GM18907 (cell line): ENCODE measurements around the gene ARID3B.
A peak's percentile ranks its signal among the peaks of the same experiment; 100 is the strongest.
"Not testable (repeated sequence)": the region's sequence is repeated elsewhere in the genome, so short reads cannot be mapped to it uniquely, and the experiment has no call there.

Source experiments
- ATAC-seq: cut with Tn5 transposase; IDR thresholded peaks from one replicate; pipeline ENCODE4 v1.9.1; 2021; ENCODE audit warnings: mild to moderate bottlenecking, moderate library complexity; ENCODE audit not compliant: unreplicated experiment

The ARID3B gene

GRCh38 chr15:74564182-74564581 lies 23.2 kb downstream of the ARID3B start:
- no peak for ATAC-seq

DNA sequence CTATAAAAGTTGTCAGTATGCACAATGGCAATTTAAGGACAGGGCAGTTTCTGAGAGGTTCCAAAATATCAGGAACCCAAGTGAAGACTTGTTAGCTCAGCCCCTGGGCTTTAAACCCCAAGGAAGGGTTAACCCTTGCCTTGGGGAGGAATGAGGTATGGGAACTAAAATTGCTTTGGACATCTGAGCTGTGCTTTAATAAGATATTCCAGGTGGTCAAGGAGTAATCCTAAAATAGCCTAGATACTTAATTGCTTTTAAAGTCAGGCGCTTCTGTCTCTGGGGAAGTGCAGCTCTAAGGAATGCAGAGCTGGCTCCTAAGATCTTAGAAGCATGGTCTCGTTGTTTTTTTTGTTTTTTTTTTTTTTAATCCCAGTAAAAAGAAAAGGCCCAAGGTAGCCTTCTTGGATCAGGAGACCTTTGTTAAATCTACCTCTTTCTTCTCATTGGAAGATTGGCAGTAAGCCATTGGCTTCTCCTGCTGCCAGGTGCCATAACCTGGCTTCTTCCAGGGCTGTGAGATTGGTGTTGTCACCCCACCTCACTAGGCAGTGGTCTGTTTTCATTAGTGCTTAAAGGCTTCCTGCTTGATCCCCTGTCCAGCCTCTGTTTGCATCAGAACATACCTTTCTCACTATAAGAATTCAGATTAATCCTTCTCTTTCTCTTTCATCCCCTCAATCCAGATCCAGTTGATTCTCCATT lies 24.5 kb downstream of the ARID3B start:
- ATAC-seq: no peak

DNA sequence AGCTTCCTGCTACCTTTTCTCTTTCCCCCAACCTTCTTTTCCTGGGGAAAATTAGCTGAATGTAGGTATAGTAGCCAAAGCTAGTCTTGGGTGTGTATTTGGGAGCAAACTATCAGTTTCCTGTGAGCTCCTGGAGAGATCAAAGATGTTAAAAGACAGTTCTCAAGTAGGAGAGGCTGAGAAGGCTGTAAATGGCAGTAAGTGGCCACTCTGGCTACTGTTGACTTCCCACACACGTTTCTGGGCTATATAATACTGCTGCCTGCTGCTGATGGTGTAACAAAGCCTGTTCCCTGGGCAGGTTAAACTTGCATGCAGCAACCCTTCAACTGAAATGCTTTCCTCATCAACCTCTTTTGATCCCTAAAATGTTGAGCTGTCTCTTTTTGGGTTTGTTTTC lies 27.6 kb downstream of the ARID3B start:
- no peak for ATAC-seq

DNA sequence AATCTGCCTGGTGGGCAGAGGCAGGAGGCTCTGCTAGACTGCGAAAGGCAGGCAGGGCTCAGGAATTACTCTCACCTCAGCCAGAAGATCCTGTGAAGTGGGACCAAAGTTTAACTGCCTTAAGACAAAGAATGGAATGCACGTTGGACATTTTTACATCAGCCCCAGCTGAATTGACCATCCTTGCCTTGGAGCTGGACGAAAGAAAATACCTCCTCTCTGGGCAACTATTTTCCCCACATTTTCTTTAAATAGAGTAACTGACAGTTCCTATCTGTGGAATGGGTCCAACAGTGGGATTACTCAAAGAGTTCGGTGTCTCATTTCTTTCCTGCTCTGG lies 28.7 kb downstream of the ARID3B start:
- ATAC-seq: no peak

- no peak for ATAC-seq
Measured at GRCh38 chr15:74571191-74571590, 30.2 kb downstream of the ARID3B start.

DNA sequence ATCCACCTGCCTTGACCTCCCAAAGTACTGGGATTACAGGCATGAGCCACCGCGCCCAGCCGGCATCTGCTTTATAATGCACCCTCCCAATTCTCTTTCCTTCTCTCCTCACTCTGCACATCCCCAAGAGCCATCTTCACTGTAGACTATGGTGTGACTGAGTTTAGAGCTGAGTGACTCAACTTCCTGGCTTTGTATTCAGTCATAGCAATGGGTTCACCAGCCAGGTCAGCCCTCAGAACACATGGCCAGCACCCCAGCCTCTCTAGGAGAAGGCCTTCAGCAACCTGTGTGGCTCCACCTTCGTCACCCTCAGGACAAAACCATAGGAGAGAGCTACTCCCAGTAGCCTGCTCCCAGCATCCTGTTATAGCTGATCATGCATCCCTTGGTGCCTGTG lies 33.0 kb downstream of the ARID3B start:
- no peak for ATAC-seq

- no peak for ATAC-seq
Measured at GRCh38 chr15:74578496-74578994, 37.5 kb downstream of the ARID3B start.

DNA sequence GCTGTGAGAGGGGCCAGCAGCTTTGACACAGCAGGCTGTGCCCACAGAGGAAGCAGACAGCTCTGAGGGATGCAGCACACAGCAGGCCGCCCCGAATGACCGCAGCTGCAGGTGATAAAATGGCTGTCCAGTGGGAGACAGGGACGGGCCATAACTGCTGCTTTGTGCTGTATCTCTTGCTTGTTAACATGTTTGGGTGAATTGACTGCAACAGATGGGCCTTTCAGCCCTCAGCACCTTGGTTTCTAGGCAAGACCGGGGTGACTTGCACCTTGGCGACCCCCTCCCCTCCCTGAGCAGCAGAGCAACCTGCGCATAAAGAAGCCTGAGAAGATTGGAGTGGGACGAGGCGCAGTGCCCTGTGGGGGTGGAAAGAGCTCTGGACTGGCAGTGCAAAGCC lies 38.0 kb downstream of the ARID3B start:
- no peak for ATAC-seq

DNA sequence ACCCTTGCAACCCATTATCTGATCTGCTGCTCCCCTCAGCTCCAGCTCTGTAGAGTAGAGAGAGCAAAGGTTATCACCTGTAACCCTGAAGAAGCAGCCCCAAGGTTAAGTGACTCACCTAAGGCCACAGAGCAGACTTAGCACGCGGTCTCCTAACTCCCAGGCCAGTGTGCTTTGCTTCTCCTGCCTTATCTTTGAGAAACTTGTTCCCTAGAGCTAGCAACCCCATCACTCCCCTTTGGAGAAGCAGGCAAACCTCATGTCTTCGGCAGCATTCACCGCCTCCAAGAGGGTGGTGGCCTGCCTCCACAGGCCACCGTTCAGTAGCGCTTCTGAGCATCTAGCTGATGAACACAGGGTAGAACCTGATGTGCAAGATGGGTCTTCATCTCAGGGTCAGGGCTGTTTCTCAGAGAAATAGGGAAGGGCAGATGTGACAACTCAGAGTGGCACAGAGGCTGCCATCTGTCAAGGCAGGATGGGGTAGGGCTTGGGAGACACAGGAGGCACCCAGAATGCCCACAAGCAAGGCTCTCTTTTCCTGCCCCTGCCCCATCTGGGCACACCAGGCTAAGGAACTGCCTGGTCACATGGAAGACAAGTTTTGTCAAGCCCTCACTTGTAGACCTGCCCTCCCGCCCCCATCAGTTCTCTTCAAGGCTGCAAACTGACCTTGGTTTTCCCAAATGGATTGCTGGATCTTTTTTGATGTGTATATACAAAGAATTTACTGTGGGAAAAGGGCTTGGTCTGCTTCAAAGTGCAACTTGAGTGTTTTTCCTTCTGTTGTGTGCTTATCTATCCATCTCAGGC lies 39.7 kb downstream of the ARID3B start:
- no peak for ATAC-seq

DNA sequence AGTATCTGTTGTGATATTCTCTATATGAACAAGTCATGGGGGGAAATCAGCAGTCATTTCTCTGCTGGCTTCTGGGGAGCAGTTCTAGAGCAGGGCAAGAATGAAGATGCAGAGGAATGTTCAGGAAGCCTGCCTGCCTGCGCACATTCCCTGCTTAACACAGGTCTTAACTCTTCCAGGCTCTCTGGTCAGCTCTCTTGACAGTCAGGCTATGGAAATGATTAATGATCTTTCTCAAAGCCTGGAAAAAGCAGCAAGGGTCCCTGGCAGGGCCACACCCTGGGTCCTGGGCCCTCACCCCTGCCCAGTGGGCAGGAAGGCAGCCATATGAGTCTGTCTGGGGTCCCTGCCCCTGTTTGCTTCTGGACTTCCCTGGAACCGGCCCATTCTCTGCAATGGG lies 43.2 kb downstream of the ARID3B start:
- no peak for ATAC-seq

GRCh38 chr15:74584779-74585178 lies 43.8 kb downstream of the ARID3B start:
- no peak for ATAC-seq

DNA sequence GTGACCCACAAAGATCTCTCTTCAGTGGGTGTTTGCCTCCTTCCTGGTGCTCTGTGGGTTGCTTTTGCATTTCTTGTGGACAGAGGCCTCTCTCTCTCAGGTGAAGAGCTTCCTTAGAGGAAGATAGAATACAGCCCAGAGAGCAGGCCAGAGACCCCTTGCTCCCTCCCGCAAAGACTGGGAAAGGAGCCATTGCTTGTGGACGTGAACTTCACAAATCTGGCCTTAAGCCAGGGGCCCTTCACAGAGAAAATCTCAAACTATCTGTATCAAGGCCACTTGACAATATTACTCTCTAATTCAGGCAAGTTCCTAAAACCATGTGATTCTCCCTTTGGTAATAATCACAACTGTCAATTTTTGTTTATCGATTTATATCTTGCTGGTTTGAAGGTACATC lies 44.2 kb downstream of the ARID3B start:
- ATAC-seq: no peak

DNA sequence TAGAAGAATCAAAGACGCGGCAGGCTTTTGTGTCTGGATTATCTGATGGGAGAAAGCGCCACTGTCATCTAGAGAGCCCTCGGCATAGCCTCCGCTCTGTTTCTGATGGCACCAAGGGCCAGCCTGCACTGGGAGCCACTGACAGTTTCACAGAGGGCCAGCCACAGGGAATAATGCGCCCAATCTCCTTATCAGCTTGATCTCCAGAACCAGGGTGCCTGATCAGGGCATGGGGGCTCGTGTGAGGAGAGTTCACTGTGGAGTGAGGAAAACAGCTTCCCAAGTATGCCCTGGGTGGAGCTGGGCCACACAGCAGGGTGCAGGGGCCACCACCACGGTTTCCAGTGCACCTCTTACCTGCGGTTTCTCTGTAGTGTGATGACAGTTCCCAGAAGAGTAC lies 44.8 kb downstream of the ARID3B start:
- ATAC-seq: no peak

DNA sequence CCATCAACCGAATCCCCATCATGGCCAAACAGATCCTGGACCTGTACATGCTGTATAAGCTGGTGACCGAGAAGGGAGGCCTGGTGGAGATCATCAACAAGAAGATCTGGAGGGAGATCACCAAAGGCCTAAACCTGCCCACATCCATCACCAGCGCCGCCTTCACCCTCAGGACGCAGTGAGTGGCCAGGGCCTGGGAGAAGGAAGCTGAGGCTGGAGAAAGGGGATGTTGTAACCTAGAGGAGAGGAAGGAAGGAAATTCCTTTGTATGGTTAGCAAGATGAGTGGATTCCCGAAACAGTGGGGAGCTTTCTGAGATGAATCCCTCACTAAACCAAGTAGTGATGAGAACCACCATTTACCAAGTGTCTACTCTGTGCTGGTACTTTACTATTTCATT lies 48.8 kb downstream of the ARID3B start:
- no peak for ATAC-seq

GRCh38 chr15:74592222-74592621 lies 51.2 kb downstream of the ARID3B start:
- no peak for ATAC-seq

DNA sequence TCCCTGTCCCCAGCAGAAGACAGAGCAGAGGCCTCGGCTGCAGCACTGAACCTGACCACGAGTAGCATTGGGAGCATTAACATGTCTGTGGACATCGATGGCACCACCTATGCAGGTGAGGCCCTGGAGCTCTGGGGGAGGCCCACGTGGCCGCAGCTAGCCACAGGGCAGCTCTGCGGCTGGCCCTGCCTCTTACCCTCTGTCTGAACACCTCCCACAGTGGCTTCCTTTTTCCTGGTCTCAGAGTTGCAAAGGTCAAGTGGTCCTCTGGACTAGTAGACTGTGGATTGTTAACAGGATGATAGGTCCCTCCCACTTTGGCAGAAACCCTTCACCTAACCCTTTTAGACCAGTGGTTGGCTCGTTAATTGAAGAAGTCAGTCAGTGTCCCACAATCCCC lies 52.1 kb downstream of the ARID3B start:
- ATAC-seq: no peak

- ATAC-seq: no peak
Measured at GRCh38 chr15:74594455-74594854, 53.4 kb downstream of the ARID3B start.

DNA sequence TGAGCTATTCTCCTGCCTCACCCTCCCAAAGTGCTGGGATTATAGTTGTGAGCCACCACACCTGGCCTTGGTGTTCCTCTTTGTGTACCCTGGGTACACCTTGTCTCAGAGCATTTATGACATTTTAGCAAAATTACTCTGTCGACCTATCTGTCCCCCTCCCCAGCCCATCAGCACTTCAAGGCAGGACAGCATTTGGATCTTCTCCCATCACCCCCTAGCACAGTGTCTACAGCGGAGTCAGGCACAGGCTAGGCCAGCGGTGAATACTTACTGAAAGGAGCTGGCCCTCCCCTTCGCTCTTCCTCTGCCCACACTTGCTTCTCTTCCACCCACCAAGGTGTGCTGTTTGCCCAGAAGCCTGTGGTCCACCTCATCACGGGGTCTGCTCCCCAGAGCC lies 54.3 kb downstream of the ARID3B start:
- ATAC-seq: no peak

DNA sequence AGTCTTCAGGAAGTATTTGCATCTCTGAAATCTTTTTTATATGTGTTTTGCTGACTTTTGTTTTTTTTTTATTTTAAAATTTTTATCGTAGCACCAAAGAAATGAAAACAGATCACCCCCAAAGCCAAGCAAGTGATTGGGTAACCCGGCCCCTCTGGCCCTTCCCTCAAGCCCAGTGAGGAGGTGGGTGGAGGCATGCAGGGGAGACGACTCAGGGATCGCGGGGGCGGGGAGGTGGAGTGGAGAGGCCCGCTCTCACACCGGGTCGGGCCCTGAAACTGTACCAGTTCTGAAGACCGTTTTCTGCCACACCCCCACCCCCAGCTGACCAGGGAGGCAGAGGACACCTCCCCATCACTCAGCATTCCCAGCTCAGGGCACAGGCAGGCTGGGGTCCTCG lies 55.7 kb downstream of the ARID3B start:
- ATAC-seq: not testable (repeated sequence)

- ATAC-seq: not testable (repeated sequence)
Measured at GRCh38 chr15:74597146-74597705, 56.2 kb downstream of the ARID3B start.

- ATAC-seq: peak; percentile 79
Measured at GRCh38 chr15:74598126-74598842, 57.3 kb downstream of the ARID3B start.
